ENCODE results near the gene F10. TPM values are rescaled to one million over a fixed set of nuclear protein-coding genes. Genes with fewer than 3 reads are reported as not detected.

F10 gene
- total and polyA plus RNA-seq, 2 of the 13 experiments (the other 11 are each of a cell fraction or from before 2014, with no cell fraction given), result 58.4 to 237 TPM

DNA sequence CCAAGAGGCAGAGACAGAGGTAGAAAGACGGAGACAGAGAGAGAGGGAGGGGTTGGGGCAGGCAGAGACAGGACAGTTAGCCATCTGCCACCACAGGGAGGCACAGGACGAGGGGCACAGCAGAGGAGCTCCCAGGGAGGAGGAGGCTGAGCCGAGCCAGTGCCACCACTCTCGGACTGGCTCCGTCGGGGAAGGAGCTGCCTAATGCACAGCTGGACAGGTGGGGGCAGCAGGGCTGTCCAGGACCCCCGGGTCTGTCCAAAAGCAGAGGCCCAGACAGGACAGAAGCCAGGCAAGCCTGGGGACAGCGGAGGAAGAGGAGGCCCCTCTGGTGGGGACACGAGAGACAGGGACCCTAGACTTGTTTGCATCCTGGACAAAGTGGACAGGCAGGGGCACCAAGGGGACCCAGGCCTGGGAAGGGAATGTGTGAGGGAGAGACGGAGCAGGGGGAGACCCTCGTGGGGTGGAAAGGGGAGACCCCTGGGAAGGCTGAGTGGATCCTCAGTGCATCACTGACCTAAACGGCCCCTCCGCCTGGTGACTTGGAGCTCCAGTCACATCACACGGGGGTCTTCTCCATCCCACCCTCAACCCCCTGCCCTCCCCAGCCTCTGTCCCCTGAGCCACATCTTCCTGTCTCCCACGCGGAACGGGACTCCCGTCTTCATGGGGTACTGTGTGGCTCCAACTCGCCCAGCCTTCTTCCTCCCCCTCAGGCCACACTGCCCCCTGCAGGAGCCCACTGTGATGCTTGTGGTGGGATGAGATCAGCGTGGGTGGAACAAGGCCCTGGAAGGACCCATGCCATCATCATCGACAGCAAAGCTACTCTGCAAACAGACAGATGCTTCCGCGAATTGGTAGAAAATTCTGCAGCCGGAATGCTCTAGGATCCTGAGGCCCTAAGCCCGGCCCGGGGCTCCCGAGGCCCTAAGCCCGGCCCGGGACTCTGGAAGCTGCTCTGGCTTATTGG lies 915 bp downstream of the F10 start (continued):
- TF ChIP-seq ZNF605 (CRISPR knock-in tag; IDR thresholded peaks at IDR 0.05) (no peak), ZNF180 (CRISPR knock-in tag; IDR thresholded peaks at IDR 0.05; ENCODE audit: borderline replicate concordance, low read depth) (no peak), HCFC1 (IDR thresholded peaks at IDR 0.05; ENCODE audit: low read depth, low read length) (no peak), FIP1L1 (IDR thresholded peaks at IDR 0.05; ENCODE audit: borderline replicate concordance, insufficient read depth, low read depth, low read length) (no peak), MXI1 (IDR thresholded peaks at IDR 0.05; ENCODE audit: borderline replicate concordance, low read depth, low read length) (no peak; the same call in 2 of the 3 replicates), ZKSCAN8 (CRISPR knock-in tag; IDR thresholded peaks at IDR 0.05; ENCODE audit: borderline replicate concordance) (no peak), ZNF317 (CRISPR knock-in tag; IDR thresholded peaks at IDR 0.05) (0 out of 2 replicates have a peak, but pooled peaks have one; percentile 8), JUN (CRISPR knock-in tag; IDR thresholded peaks at IDR 0.05) (no peak), KDM2A (CRISPR knock-in tag; IDR thresholded peaks at IDR 0.05; ENCODE audit: borderline replicate concordance, low read depth) (0 out of 2 replicates have a peak, but pooled peaks have one; percentile 41), AGO2 (optimal IDR thresholded peaks at IDR 0.05; ENCODE audit: low read depth, low read length) (peak; percentile 42), HNRNPH1 (optimal IDR thresholded peaks at IDR 0.05; ENCODE audit: low read depth, low read length) (no peak)
- TF ChIP-seq, protein P1, sequence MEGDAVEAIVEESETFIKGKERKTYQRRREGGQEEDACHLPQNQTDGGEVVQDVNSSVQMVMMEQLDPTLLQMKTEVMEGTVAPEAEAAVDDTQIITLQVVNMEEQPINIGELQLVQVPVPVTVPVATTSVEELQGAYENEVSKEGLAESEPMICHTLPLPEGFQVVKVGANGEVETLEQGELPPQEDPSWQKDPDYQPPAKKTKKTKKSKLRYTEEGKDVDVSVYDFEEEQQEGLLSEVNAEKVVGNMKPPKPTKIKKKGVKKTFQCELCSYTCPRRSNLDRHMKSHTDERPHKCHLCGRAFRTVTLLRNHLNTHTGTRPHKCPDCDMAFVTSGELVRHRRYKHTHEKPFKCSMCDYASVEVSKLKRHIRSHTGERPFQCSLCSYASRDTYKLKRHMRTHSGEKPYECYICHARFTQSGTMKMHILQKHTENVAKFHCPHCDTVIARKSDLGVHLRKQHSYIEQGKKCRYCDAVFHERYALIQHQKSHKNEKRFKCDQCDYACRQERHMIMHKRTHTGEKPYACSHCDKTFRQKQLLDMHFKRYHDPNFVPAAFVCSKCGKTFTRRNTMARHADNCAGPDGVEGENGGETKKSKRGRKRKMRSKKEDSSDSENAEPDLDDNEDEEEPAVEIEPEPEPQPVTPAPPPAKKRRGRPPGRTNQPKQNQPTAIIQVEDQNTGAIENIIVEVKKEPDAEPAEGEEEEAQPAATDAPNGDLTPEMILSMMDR (CRISPR knock-in tag; IDR thresholded peaks at IDR 0.05), result peak; percentile 90
- TF ChIP-seq, protein P2, sequence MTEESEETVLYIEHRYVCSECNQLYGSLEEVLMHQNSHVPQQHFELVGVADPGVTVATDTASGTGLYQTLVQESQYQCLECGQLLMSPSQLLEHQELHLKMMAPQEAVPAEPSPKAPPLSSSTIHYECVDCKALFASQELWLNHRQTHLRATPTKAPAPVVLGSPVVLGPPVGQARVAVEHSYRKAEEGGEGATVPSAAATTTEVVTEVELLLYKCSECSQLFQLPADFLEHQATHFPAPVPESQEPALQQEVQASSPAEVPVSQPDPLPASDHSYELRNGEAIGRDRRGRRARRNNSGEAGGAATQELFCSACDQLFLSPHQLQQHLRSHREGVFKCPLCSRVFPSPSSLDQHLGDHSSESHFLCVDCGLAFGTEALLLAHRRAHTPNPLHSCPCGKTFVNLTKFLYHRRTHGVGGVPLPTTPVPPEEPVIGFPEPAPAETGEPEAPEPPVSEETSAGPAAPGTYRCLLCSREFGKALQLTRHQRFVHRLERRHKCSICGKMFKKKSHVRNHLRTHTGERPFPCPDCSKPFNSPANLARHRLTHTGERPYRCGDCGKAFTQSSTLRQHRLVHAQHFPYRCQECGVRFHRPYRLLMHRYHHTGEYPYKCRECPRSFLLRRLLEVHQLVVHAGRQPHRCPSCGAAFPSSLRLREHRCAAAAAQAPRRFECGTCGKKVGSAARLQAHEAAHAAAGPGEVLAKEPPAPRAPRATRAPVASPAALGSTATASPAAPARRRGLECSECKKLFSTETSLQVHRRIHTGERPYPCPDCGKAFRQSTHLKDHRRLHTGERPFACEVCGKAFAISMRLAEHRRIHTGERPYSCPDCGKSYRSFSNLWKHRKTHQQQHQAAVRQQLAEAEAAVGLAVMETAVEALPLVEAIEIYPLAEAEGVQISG (CRISPR knock-in tag; IDR thresholded peaks at IDR 0.05), result no peak
- TF ChIP-seq, protein P3, sequence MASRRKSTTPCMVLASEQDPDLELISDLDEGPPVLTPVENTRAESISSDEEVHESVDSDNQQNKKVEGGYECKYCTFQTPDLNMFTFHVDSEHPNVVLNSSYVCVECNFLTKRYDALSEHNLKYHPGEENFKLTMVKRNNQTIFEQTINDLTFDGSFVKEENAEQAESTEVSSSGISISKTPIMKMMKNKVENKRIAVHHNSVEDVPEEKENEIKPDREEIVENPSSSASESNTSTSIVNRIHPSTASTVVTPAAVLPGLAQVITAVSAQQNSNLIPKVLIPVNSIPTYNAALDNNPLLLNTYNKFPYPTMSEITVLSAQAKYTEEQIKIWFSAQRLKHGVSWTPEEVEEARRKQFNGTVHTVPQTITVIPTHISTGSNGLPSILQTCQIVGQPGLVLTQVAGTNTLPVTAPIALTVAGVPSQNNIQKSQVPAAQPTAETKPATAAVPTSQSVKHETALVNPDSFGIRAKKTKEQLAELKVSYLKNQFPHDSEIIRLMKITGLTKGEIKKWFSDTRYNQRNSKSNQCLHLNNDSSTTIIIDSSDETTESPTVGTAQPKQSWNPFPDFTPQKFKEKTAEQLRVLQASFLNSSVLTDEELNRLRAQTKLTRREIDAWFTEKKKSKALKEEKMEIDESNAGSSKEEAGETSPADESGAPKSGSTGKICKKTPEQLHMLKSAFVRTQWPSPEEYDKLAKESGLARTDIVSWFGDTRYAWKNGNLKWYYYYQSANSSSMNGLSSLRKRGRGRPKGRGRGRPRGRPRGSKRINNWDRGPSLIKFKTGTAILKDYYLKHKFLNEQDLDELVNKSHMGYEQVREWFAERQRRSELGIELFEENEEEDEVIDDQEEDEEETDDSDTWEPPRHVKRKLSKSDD (CRISPR knock-in tag; IDR thresholded peaks at IDR 0.05; ENCODE audit: low read depth), result no peak
